Stomach (tissue), 4 donors: Measurements from ENCODE around the gene FZD4.

Experiments
- EP300 ChIP-seq: sonication (generic); formaldehyde crosslinking; IDR thresholded peaks from one replicate; pipeline ENCODE4 v1.6.1; 2017; ENCODE audit warnings: antibody characterized with exemption
- POLR2AphosphoS5 ChIP-seq, 3 donors: sonication (generic); formaldehyde crosslinking; IDR thresholded peaks; one replicate each; pipeline ENCODE4 v1.6.1; 2016; ENCODE audit warnings: antibody characterized with exemption in 3 of 3
- TF ChIP-seq, protein P1 (sequence below), 7 experiments: fragments of 450-650 bp in 4 of 7; fragments of 200-600 bp in 3 of 7; sonication (generic) in 3 of 7; IDR thresholded peaks; one replicate each; pipeline ENCODE4 v1.5.1; 2016 to 2019; ENCODE audit warnings: antibody characterized with exemption in 7 of 7, control low read depth in 2 of 7, mild to moderate bottlenecking in 1 of 7

DNA sequence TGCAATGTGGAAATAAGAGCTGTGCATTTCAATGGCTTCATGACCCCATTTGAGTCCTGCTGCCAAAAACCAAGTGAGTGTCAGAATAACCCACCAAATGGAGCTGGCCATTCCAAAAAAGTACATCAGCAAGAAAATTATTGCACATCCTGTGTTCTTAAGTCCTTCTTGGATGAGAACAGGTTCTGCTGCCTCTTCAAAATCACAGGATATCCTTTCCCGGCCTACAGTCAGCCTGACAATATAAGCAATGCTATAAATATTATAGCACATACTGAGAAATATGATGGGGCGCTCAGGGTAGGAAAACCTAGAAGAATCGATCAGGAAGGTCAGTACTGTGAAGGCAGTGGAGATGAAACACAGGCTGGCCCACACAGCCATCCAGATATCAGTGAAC, 3.5 kb downstream of the FZD4 start:
- TF ChIP-seq, protein P1, sequence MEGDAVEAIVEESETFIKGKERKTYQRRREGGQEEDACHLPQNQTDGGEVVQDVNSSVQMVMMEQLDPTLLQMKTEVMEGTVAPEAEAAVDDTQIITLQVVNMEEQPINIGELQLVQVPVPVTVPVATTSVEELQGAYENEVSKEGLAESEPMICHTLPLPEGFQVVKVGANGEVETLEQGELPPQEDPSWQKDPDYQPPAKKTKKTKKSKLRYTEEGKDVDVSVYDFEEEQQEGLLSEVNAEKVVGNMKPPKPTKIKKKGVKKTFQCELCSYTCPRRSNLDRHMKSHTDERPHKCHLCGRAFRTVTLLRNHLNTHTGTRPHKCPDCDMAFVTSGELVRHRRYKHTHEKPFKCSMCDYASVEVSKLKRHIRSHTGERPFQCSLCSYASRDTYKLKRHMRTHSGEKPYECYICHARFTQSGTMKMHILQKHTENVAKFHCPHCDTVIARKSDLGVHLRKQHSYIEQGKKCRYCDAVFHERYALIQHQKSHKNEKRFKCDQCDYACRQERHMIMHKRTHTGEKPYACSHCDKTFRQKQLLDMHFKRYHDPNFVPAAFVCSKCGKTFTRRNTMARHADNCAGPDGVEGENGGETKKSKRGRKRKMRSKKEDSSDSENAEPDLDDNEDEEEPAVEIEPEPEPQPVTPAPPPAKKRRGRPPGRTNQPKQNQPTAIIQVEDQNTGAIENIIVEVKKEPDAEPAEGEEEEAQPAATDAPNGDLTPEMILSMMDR (IDR thresholded peaks at IDR 0.05) = no peak
- TF ChIP-seq EP300 (no peak), POLR2AphosphoS5 (IDR thresholded peaks at IDR 0.05) (no peak)
